DND-41 (cell line): ENCODE measurements around the gene C9orf153.

Source experiments
- ATAC-seq: fragments of 200-7000 bp; cut with Tn5 transposase; 3 replicates; pipeline ENCODE4 v1.9.1; 2021; ENCODE audit warnings: low read depth; ENCODE audit not compliant: insufficient read depth
- DNase-seq: peaks from one replicate; pipeline ENCODE4 v3.0.0-alpha.2; 2020
- H2AFZ ChIP-seq: 2 replicates; pipeline ENCODE4 v1.6.0; 2012; ENCODE audit warnings: low read depth, low read length
- H3K27ac ChIP-seq: 2 replicates; pipeline ENCODE4 v1.5.1; 2012; ENCODE audit warnings: low read length, inconsistent platforms
- H3K27me3 ChIP-seq: fragments of 200-600 bp; sonication (generic); 2 replicates; pipeline ENCODE4 v1.6.0; 2012; ENCODE audit warnings: low read length, mild to moderate bottlenecking, inconsistent platforms; ENCODE audit not compliant: insufficient read depth, poor library complexity
- H3K36me3 ChIP-seq: 2 replicates; pipeline ENCODE4 v1.5.1; 2012; ENCODE audit warnings: low read length, inconsistent platforms; ENCODE audit not compliant: insufficient read depth
- H3K4me1 ChIP-seq: 2 replicates; pipeline ENCODE4 v1.5.1; 2012; ENCODE audit warnings: mild to moderate bottlenecking, low read length; ENCODE audit not compliant: insufficient read depth
- H3K4me2 ChIP-seq: 2 replicates; pipeline ENCODE4 v1.6.0; 2012; ENCODE audit warnings: mild to moderate bottlenecking, moderate library complexity, low read length, inconsistent platforms; ENCODE audit not compliant: insufficient read depth
- H3K4me3 ChIP-seq, 2 experiments: fragments of 200-600 bp in 1 of 2; shearing (Covaris generic) in 1 of 2; 2 replicates each; pipeline ENCODE4 v1.5.1; 2012 to 2016; ENCODE audit warnings: inconsistent platforms in 2 of 2, low read length in 2 of 2, mild to moderate bottlenecking in 2 of 2, low read depth in 1 of 2, moderate library complexity in 1 of 2
- H3K79me2 ChIP-seq: 2 replicates; pipeline ENCODE4 v1.6.0; 2012; ENCODE audit warnings: low read length, inconsistent platforms; ENCODE audit not compliant: insufficient read depth
- H3K9ac ChIP-seq: 2 replicates; pipeline ENCODE4 v1.6.0; 2012; ENCODE audit warnings: low read depth, mild to moderate bottlenecking, inconsistent platforms, low read length, moderate library complexity
- H3K9me3 ChIP-seq: 2 replicates; pipeline ENCODE4 v1.5.1; 2012; ENCODE audit warnings: low read length, moderate library complexity, mild to moderate bottlenecking, inconsistent platforms; ENCODE audit not compliant: insufficient read depth, severe bottlenecking
- H4K20me1 ChIP-seq: 2 replicates; pipeline ENCODE4 v1.6.0; 2012; ENCODE audit warnings: low read length; ENCODE audit not compliant: insufficient read depth
- EZH2 ChIP-seq: IDR thresholded peaks from 3 replicates; pipeline ENCODE4 v1.6.1; 2012; ENCODE audit warnings: borderline replicate concordance, low read depth, mild to moderate bottlenecking, moderate library complexity, low read length, inconsistent platforms; ENCODE audit not compliant: severe bottlenecking
- TF ChIP-seq, protein P1 (sequence below): IDR thresholded peaks from 2 replicates; pipeline ENCODE4 v1.5.1; 2012; ENCODE audit warnings: borderline replicate concordance, low read length, moderate library complexity, mild to moderate bottlenecking; ENCODE audit not compliant: poor library complexity, severe bottlenecking; ENCODE audit errors: extremely low read depth

C9orf153 gene

DNA sequence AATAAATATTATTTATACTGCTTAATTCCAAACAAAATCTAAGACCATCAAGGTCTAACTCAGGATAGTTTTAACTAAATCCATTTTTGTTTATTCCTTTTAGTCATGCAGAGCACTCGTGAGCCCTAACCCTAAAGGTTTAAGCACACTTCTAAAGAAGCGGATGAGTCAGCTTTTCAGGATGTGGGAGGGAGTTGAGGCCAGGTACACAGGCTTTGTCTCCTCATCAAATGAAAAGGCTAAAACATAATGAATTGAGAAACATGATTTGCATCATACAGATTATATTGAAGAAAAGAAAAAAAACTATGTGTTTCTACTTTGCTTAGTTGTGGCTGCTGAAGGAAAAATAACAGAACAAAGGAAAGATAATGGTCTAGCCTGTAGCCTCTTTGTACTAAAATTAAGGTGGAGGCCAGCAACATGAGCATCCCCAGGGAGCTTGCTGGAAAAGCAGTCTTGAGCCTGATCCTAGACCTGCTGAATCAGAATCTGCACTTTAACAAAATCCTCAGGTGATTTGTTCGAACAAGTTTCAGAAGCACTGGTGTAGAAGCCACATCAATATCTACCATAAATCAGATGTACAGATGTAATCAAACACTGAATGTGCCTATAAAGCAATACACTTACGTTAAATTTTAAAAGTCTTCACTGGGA lies 44.0 kb upstream of the C9orf153 start:
- no peak overlapping the region for H2AFZ ChIP-seq
- TF ChIP-seq, protein P1, sequence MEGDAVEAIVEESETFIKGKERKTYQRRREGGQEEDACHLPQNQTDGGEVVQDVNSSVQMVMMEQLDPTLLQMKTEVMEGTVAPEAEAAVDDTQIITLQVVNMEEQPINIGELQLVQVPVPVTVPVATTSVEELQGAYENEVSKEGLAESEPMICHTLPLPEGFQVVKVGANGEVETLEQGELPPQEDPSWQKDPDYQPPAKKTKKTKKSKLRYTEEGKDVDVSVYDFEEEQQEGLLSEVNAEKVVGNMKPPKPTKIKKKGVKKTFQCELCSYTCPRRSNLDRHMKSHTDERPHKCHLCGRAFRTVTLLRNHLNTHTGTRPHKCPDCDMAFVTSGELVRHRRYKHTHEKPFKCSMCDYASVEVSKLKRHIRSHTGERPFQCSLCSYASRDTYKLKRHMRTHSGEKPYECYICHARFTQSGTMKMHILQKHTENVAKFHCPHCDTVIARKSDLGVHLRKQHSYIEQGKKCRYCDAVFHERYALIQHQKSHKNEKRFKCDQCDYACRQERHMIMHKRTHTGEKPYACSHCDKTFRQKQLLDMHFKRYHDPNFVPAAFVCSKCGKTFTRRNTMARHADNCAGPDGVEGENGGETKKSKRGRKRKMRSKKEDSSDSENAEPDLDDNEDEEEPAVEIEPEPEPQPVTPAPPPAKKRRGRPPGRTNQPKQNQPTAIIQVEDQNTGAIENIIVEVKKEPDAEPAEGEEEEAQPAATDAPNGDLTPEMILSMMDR = no peak
- no peak for TF ChIP-seq EZH2
- DNase-seq = no peak
- no peak overlapping the region for H3K27ac ChIP-seq
- H3K9ac ChIP-seq = no peak overlapping the region
- H3K79me2 ChIP-seq = no peaks in the 10 kb centered on the region
- no peak overlapping the region for H3K4me2 ChIP-seq
- peaks cover 82% of the 10 kb centered on the region for H3K36me3 ChIP-seq
- H4K20me1 ChIP-seq = no peaks in the 10 kb centered on the region
- H3K9me3 ChIP-seq = no peaks in the 10 kb centered on the region
- peak; percentile 31; the same call in 1 of the 3 replicates for ATAC-seq
- no peak overlapping the region for H3K4me3 ChIP-seq
- no peaks in the 10 kb centered on the region for H3K4me1 ChIP-seq
- no peaks in the 10 kb centered on the region for H3K27me3 ChIP-seq

DNA sequence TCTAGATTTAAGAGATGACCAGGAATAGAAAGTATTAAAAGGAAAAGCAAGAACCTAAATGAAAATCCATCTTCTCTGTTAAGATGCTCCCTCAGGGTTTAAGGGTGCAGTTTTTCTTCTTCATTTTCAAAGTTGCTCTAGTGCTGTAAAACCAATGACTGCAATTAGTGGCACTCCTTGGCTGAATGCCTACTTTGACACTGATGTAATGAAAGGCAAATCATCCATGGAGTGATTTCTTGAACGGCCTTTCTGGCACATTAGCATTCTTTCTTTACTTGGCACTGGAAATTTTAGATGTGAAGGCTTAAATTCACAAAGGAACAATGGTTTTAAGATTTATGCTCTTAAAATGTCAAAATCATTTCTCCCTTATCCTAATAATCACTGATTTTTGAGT lies 42.2 kb upstream of the C9orf153 start:
- TF ChIP-seq, protein P1 = no peak
- TF ChIP-seq EZH2 = no peak
- ATAC-seq (no peak), DNase-seq (no peak)
- Histone ChIP-seq H3K36me3 (peaks cover 79% of the 10 kb centered on the region), H2AFZ (no peak overlapping the region), H3K9me3 (no peaks in the 10 kb centered on the region), H3K4me3 (no peak overlapping the region), H3K4me1 (no peaks in the 10 kb centered on the region), H3K27me3 (no peaks in the 10 kb centered on the region), H3K4me2 (no peak overlapping the region), H3K79me2 (no peaks in the 10 kb centered on the region), H3K27ac (no peak overlapping the region), H4K20me1 (no peaks in the 10 kb centered on the region), H3K9ac (no peak overlapping the region)

DNA sequence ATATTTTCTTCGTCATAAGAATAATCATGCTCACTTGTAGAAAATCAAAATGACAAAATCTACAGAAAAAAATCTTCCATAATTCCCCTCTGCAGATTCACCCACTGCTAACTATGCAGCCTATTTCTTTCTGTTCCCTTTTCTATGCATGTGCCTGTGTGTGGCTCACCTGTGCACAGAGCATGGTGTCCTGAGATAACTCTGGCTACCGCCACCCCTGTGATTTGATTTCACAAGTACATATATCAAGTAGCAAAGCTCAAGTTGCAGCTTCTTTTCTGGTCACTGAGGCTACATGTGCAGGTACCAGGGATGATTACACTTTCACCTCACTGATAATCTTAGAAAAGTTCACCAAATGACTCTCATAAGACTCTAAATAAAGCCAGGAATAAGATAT lies 41.2 kb upstream of the C9orf153 start:
- no peak for ATAC-seq
- H3K27me3 ChIP-seq = no peaks in the 10 kb centered on the region
- no peak overlapping the region for H3K9ac ChIP-seq
- H3K79me2 ChIP-seq = no peaks in the 10 kb centered on the region
- DNase-seq = no peak
- H3K4me3 ChIP-seq = no peak overlapping the region
- no peaks in the 10 kb centered on the region for H4K20me1 ChIP-seq
- H3K4me1 ChIP-seq = no peaks in the 10 kb centered on the region
- H3K36me3 ChIP-seq = peaks cover 76% of the 10 kb centered on the region
- TF ChIP-seq, protein P1 = no peak
- TF ChIP-seq EZH2 = no peak
- H3K9me3 ChIP-seq = no peaks in the 10 kb centered on the region
- H2AFZ ChIP-seq = no peak overlapping the region
- no peak overlapping the region for H3K4me2 ChIP-seq
- H3K27ac ChIP-seq = no peak overlapping the region
